Fibroblast of lung (primary cell): ENCODE results near the gene LARP1.

Source experiments
- EZH2 ChIP-seq: IDR thresholded peaks from 2 replicates; pipeline ENCODE4 v1.5.1; 2012; ENCODE audit warnings: low read length, control low read depth, mild to moderate bottlenecking; ENCODE audit errors: missing control alignments
- TF ChIP-seq, protein P1 (sequence below), 2 donors: IDR thresholded peaks in 1 of 2; conservative IDR thresholded peaks in 1 of 2; 1 replicate in 1 of 2; 2 replicates in 1 of 2; pipeline ENCODE4 v1.5.1; 2011 to 2012; ENCODE audit warnings: low read length in 2 of 2, control low read depth in 1 of 2, inconsistent platforms in 1 of 2, low read depth in 1 of 2, mild to moderate bottlenecking in 1 of 2

GRCh38 chr5:154860765-154861164, 105.6 kb downstream of the LARP1 start:
- TF ChIP-seq, protein P1, sequence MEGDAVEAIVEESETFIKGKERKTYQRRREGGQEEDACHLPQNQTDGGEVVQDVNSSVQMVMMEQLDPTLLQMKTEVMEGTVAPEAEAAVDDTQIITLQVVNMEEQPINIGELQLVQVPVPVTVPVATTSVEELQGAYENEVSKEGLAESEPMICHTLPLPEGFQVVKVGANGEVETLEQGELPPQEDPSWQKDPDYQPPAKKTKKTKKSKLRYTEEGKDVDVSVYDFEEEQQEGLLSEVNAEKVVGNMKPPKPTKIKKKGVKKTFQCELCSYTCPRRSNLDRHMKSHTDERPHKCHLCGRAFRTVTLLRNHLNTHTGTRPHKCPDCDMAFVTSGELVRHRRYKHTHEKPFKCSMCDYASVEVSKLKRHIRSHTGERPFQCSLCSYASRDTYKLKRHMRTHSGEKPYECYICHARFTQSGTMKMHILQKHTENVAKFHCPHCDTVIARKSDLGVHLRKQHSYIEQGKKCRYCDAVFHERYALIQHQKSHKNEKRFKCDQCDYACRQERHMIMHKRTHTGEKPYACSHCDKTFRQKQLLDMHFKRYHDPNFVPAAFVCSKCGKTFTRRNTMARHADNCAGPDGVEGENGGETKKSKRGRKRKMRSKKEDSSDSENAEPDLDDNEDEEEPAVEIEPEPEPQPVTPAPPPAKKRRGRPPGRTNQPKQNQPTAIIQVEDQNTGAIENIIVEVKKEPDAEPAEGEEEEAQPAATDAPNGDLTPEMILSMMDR (conservative IDR thresholded peaks at IDR 0.05 in 1 of 2, IDR thresholded peaks at IDR 0.05 in 1 of 2; ENCODE audit: low read depth in 1 of 2, low read length in 2 of 2), result no peak
- no peak for TF ChIP-seq EZH2
